Coronary artery (tissue), 2 donors: ENCODE measurements around the gene SPDYE16.
"Not testable (repeated sequence)": the region's sequence is repeated elsewhere in the genome, so short reads cannot be mapped to it uniquely, and the experiment has no call there.

Experiments
- DNase-seq: peaks from one replicate; pipeline ENCODE4 v3.0.0-alpha.2; 2017; ENCODE audit warnings: low spot score
- H3K27ac ChIP-seq, 2 donors: fragments of 200-600 bp; sonication (generic); one replicate each; pipeline ENCODE4 v1.5.1; 2016 to 2019
- H3K4me3 ChIP-seq: fragments of 200-600 bp; sonication (generic); 2 replicates; pipeline ENCODE4 v1.5.1; 2016; ENCODE audit warnings: mild to moderate bottlenecking, moderate library complexity
- TF ChIP-seq, protein P1 (sequence below): fragments of 200-600 bp; sonication (generic); IDR thresholded peaks from one replicate; pipeline ENCODE4 v1.5.1; 2019; ENCODE audit warnings: antibody characterized with exemption

SPDYE16 gene

DNA sequence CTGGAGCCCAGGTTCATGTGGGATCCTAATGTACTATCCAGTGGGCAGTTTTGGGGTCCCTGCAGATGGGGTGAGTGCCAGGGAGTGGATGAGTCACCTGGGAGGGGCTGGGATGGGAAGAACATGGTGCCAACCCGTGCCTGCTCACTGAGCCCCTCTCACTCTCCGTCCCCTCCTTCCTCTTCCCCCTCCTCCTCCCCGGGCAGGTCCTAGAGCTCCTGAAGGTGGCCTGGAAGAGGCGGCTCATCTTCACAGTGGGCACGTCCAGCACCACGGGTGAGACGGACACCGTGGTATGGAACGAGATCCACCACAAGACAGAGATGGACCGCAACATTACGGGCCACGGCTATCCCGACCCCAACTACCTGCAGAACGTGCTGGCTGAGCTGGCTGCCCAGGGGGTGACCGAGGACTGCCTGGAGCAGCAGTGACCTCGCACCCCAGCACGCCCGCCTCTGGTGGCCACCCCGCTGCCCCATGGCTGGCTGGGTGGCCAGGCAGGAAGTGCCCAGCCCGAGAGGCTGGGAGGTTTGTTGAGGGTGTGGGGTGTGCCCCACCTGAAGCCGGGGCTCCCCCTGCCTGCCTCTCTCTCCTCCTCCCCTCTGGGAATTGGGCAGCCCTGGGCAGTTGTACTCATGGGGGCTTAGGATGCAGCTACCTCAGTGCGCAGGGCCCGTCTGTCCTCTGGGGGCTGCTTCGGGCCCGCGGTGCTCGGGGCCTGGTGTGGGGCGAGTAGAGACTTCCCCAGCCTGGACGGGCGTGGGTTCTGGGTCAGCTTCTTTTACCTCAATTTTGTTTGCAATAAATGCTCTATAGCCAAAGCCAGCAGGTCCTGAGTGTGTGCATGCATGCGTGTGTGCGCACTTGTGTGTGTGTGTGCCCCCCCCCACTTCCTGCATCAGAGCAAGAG is 37.7 kb downstream of the SPDYE16 start:
- H3K27ac ChIP-seq: no peak overlapping the region
- no peak overlapping the region for H3K4me3 ChIP-seq
- TF ChIP-seq, protein P1, sequence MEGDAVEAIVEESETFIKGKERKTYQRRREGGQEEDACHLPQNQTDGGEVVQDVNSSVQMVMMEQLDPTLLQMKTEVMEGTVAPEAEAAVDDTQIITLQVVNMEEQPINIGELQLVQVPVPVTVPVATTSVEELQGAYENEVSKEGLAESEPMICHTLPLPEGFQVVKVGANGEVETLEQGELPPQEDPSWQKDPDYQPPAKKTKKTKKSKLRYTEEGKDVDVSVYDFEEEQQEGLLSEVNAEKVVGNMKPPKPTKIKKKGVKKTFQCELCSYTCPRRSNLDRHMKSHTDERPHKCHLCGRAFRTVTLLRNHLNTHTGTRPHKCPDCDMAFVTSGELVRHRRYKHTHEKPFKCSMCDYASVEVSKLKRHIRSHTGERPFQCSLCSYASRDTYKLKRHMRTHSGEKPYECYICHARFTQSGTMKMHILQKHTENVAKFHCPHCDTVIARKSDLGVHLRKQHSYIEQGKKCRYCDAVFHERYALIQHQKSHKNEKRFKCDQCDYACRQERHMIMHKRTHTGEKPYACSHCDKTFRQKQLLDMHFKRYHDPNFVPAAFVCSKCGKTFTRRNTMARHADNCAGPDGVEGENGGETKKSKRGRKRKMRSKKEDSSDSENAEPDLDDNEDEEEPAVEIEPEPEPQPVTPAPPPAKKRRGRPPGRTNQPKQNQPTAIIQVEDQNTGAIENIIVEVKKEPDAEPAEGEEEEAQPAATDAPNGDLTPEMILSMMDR: no peak
- no peak for DNase-seq

DNA sequence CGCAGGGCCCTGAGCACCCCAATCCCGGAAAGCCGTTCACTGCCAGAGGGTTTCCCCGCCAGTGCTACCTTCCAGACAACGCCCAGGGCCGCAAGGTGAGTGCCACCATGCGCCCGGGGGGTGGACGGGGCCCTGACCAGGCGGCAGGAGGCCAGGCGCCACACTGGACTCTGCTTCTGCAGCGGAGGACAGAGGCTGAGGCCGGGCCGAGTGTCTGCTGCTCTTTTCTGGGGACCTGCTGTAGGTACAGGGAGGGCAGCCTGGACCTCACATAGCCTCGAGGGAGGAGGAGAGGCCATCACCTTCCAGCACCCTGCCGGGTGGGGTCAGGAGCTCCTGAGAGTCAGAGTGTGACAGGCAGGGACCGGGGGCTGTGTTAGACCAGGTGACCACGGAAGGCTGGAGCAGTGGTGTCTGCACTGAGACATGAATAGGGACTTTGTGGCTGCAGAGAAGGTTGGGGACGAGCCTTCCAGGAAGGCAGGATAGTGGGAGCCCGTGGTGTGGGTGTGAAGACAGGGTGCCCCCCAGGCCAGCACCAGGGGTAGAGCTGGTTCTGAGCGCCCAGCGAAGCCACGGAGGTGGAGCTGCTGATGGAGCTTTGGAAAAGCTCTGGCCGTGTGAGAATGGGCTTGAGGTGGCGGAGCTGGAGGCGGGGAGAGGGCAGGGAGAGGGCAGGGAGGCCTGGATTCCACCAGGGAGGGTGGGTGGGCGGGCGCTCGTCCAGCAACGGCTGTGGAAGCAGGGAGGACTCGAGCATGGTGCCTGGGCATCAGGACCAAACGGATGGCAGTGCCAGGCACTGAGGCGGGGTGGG is 38.5 kb downstream of the SPDYE16 start:
- not testable (repeated sequence) for H3K27ac ChIP-seq, DNase-seq, H3K4me3 ChIP-seq

DNA sequence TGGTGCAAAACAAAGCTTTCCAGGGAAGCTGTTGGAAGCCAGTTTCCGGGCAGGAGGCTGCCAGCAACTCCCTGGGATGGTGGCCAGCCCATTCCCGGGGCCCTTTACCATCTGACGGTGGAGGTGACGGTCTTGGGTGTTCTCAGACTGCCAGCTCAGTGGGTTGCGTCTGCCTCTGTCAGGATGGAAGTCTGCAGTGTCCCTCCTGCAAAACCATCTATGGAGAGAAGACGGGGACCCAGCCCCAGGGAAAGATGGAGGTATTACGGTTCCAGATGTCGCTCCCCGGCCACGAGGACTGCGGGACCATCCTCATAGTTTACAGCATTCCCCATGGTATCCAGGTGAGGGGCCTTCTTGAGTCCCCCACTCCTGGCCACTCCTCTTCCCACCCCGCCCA is 39.9 kb downstream of the SPDYE16 start:
- DNase-seq, H3K27ac ChIP-seq, H3K4me3 ChIP-seq: not testable (repeated sequence)

GRCh38 chr7:76502836-76503235 is 40.3 kb downstream of the SPDYE16 start:
- not testable (repeated sequence) for DNase-seq, H3K27ac ChIP-seq, H3K4me3 ChIP-seq

DNA sequence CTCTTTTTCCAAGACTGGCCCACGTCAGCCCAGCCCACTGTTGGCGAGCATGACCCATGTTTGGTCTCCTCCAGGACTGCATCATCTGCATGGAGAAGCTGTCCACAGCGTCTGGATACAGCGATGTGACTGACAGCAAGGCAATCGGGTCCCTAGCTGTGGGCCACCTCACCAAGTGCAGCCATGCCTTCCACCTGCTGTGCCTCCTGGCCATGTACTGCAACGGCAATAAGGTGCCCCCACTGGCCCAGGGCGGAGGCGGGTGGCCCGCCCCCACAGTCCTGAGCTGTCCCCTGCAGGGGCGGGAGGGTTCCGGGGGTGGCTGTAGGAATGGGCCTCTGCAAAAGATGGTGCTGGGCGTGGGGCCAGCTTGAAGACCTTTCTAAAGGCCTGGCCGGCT is 40.9 kb downstream of the SPDYE16 start:
- DNase-seq, H3K4me3 ChIP-seq, H3K27ac ChIP-seq: not testable (repeated sequence)

DNA sequence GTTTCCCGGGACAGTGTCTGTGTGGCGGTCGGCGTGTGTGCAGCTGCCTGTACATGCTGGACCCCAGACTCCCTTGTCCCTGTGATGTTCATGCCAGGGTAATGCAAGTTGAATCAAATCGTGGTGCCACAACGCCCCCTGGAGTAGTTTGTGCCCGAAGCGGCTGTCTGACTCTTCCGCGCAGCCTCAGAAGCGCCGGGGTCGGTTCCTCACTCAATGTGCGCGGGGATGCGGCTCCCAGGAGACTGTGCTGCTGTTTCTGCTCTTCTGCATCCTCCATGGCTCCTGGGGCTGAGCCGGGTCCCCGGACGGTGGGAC is 43.2 kb downstream of the SPDYE16 start:
- DNase-seq, H3K27ac ChIP-seq, H3K4me3 ChIP-seq: not testable (repeated sequence)

- DNase-seq: not testable (repeated sequence)
Observed at GRCh38 chr7:76499201-76499923, 43.7 kb downstream of the SPDYE16 start.

GRCh38 chr7:76498583-76499200 is 44.4 kb downstream of the SPDYE16 start:
- not testable (repeated sequence) for H3K27ac ChIP-seq, DNase-seq, H3K4me3 ChIP-seq

More at GRCh38 chr7:76499201-76499923, 43.7 kb downstream of the SPDYE16 start:
- not testable (repeated sequence) for H3K27ac ChIP-seq, H3K4me3 ChIP-seq

DNA sequence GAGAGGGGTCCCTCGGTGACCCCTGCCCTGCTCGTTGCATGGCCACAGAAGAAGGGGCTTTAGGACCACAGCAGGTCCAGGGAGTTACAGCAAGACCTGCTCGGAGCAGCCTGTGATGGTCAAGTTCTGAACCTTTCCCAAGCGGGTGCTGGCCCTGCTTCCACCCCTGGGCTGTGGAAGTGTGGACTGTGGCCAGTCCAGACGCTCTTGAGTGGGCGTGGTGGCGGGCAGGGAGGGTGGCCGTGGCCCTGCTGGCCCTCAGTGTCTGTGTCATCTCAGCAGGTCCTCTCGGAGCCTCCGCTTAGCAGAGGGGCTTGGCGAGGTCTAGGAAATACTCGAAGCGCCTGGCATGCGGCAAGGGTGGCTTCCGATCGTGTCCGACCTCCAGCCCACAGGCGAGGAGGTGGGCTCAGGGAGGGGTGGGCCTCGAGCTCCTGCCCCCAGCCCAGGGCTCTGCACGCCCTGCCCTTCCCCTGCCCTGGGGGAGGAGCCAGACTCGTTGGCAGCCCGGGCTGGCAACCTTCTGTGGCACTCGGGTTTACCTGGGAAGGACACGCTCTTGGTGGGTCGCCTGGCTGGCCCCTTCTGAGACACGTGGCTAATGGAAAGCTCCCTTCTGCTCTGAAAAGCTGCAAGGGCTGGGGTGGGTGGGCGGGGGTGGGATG is 45.0 kb downstream of the SPDYE16 start:
- not testable (repeated sequence) for H3K4me3 ChIP-seq, DNase-seq, H3K27ac ChIP-seq

- not testable (repeated sequence) for H3K4me3 ChIP-seq, DNase-seq
Observed at GRCh38 chr7:76495717-76496116, 47.4 kb downstream of the SPDYE16 start.

GRCh38 chr7:76492139-76492538 is 51.0 kb downstream of the SPDYE16 start:
- not testable (repeated sequence) for H3K27ac ChIP-seq, DNase-seq, H3K4me3 ChIP-seq

More at GRCh38 chr7:76495717-76496116, 47.4 kb downstream of the SPDYE16 start:
- H3K27ac ChIP-seq: not testable (repeated sequence)

DNA sequence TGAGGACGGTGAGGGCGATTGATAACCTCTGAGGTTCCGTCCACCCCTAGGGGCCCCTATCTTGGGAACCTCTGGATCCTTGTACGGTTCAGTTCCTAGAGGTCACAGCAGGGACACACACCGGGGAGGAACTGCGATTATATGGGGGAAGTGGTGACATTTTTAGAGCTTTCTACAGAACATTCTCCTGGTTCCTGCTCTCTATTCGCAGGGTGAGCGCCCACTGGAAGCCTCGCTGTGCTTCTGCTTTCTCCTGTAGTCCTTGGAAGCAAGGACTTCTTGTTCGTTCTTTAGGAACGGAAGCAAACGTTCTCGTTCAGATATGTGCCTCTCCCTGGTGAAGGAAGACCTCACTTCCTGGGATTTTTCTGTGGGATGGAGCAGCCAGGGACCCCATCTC is 55.1 kb downstream of the SPDYE16 start:
- not testable (repeated sequence) for H3K4me3 ChIP-seq, DNase-seq, H3K27ac ChIP-seq

DNA sequence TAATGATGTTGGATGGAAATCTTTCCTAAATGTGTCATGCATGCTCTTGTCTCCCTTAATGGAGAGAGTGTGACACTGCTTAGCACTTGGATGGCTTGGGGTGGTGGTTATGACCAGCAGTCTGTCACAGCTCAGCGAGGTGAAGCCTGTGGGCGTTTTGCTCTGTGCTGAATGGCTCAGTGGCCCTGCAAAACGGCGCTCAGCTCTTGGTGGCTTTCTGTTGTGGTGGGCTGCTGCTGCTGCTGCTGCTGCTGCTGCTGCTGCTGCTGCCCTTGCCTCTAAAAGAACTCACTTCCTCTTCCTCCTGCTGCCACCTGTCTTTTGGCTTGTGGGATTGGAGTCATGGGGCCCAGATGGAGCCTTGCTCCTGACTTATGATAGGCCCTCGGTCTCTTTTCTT is 56.5 kb downstream of the SPDYE16 start:
- DNase-seq, H3K27ac ChIP-seq: not testable (repeated sequence)

GRCh38 chr7:76485822-76486610 is 57.1 kb downstream of the SPDYE16 start:
- not testable (repeated sequence) for DNase-seq

More for the DNA sequence above, 56.5 kb downstream of the SPDYE16 start:
- not testable (repeated sequence) for H3K4me3 ChIP-seq

DNA sequence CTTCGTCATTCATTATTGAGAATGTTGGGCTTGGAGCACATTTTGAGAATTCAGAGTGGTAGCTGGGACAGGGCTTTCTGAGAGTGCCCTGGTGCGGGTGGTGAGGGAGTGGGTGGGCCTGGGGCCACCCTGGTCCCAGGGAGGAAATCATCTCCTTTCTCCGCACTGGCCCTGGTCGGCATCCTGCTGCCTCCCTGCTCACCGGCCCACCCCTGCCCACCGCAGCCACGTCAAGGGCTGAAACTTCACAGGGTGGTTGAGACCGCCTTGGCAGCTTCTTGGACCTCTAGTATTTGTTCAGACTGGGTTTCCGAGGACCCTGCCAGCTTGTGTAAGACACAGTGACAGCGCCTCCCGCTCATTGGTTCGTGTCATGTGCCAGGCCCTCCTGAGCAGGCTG is 58.6 kb downstream of the SPDYE16 start:
- not testable (repeated sequence) for H3K27ac ChIP-seq, H3K4me3 ChIP-seq, DNase-seq

More at GRCh38 chr7:76485822-76486610, 57.1 kb downstream of the SPDYE16 start:
- not testable (repeated sequence) for H3K27ac ChIP-seq, H3K4me3 ChIP-seq

DNA sequence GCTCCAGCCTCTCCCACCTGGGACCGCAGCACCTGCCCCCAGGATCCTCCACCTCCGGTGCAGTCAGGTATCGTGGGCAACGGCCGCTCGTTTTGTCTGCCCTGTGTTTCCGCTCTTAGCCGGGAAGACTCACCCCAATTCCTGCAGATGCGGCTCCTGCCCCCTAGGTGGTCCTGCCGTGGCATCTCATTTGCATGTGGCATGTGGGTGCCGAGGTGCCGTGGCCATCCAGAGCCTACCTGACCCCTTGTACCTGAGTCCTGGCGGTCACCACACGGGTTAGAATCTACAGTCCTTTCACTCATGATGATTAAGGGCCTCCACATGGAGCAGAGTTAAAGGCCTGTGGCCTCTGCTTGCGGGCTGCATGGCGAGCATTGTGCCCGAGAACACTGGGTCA is 60.0 kb downstream of the SPDYE16 start:
- not testable (repeated sequence) for H3K4me3 ChIP-seq, DNase-seq, H3K27ac ChIP-seq
